Nucleus accumbens (tissue), 56 donors: ENCODE data around the gene TFAP2B.
A peak's percentile ranks its signal among the peaks of the same experiment; 100 is the strongest.

Experiments
- DNase-seq, 56 donors: peaks; one replicate each; lab custom pipeline; 2025; lab: John Stamatoyannopoulos, UW

Gene TFAP2B

DNA sequence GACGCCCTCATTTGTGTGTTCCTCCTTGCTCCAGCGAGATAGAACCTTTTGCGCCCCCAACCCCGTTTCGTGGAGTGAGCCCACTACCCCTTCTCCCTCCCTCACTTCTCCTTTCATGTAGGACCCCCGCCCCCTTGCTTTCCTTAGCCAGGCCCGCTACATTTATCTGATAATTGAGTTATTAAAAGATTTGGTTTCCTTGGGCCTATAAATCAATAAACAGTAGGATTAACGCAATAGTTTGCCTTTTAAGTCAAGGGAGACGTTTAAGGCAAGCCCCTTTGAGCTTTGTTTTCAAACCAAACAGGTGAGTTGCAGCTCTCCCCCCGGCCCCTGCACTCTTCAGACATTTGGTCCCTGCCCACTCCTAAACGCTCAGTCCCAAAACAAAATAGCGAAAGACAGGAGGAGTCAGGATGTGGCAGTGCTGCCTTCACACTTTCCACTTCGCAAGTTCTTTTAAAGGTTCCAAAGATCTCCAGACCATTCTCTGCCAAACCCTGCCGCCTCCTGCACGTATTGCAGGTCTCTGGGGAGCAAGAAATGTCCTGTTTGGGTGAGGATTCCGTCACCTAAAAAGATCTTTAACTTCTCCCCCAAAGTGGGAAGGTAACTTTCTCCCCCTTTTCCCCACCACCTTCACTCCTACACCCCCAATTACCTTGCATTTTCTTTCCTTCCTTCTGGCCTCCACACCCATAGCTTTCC, 27.6 kb downstream of the TFAP2B start:
- DNase-seq: no peak

DNA sequence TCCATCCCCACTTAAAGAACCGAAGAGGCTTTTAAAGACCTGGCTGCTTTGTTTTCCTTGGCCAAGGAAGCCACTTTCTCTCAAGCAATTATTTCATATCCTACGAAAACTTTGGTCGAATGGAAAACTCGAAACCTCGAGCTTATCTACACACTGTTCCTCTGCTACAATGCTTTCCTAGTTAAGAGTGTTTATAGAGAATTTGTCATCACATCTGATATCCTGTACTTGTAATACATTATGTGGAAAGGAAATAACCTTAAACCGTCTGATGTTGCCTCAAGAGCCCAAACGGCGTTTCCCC, 28.1 kb downstream of the TFAP2B start:
- no peak for DNase-seq

DNA sequence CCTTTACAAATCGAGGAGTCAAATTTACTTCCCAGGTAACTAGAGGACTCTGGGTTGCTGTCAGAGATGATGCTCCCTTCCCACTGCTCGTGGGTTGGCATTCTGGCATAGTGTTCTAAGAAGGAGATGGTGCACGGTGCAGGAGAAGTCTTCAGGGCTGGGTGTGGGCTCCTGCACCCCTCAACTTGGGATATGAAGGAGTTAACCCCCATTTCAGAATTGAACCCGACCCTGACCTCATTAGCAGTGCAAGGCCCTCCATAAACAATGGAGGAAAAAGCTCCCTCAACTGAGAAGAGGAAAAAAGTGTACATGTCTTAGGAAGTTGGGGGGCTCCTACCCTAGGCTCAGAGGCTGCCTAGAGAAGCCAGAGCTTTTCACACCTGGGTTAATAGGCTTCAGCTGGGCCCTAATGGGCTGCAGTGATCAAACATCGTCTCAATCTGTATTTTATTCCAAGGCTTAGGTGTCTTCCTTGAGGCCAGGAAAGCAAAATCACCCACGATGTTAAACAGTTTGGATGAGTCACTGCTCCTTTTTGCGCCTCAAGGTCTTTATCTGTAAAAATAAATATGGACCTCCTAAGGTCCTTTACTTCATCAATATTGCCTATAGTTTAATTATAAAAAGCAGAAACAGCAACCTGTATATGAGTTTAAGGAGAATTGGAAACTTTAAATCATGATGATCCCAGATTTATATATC, 29.4 kb downstream of the TFAP2B start:
- no peak for DNase-seq

DNA sequence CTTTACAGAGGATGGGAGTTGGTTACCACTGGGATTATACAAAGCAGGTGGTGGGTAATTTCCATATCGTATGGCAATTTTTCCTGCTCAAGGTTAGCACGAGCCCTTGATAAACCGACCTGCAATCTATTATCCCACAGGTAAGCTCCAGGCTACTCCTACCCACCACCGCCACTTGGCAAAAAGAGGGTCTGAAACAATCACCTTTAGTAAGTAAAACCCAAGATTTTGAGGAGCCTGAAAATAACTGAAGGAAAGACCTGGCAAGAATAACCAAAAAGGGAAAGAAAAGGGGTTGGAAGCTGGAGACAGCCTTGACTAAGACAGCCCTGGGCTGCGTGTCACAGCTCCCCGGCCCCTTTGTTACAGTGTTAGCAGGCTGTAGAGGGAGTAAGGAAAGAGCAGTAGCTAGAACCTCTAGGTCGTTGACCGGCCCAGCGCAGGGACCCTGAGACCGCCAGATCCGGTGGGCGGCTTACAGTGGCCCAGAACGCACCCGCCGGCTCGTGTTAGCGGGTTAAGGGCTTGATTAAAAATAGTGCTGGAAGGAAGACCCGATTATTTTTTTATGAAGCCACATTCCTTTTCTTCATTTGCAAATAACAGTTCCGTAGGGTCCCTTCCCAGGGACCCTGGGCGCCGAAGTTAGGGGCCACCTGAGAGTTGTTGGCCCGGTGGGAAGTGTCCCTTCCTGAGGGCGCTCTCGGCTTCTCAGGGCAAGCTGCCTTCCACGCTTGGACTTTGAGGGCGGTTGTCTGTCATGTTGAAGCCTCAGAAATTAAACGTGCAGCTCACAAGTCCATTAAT, 30.5 kb downstream of the TFAP2B start:
- DNase-seq: no peak

DNA sequence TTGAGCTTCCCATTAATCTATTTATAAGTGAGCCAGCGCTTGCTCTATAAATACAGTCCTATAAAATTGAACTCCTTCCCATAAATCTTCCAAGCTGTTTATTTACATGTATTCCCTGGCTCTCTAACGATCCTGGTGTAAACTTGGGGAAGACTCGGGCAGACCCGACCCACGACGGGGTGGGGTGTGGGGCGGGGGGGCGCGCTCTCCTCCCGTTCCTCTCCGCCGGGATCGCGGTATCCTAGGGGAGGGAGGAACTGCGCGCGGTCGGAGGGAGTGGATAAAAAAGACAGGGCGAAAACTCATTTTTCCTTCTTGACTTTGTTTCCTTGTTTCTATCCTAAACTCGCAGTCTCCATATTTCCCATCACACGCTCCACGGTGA, 31.1 kb downstream of the TFAP2B start:
- DNase-seq: no peak

DNA sequence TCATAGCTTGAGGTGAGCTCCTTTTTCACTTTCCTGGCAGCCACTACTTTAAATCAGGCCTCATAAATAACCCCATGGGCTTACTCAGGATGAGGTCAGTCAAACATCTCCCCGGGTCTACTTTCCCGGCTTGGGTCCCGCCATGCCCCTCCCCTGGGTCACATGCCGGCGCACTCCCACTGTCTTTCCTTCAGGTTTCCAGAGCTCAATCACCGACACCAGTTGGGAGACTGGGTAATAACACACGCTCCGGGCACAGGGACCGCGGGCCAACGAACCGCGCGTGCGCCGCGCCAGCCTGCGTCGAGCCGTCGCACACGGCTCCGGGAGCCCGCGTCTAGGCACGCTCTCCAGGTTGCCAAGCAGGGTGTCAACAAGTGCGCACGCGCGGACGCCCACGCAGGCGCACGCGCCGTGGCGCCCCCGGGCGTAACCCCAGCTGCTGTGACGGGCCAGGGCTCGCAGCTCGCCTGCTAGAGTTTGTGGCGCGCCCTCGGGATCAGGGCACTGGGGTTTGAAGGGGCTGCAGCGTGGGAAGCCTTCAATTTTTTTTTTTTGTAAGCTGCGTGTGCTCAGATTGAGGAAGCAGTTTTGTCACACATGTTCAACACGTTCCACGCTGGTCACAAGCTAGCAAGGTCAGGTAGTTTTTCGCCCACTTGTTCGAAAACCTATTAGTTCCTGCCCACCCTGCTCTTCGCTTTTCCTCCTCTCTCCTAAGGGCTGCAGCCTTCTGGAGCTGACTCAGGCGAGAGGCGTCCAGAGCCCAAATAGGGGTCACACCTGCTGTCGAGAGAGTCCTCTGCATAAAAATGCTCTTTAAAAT, 31.8 kb downstream of the TFAP2B start:
- DNase-seq: no peak

DNA sequence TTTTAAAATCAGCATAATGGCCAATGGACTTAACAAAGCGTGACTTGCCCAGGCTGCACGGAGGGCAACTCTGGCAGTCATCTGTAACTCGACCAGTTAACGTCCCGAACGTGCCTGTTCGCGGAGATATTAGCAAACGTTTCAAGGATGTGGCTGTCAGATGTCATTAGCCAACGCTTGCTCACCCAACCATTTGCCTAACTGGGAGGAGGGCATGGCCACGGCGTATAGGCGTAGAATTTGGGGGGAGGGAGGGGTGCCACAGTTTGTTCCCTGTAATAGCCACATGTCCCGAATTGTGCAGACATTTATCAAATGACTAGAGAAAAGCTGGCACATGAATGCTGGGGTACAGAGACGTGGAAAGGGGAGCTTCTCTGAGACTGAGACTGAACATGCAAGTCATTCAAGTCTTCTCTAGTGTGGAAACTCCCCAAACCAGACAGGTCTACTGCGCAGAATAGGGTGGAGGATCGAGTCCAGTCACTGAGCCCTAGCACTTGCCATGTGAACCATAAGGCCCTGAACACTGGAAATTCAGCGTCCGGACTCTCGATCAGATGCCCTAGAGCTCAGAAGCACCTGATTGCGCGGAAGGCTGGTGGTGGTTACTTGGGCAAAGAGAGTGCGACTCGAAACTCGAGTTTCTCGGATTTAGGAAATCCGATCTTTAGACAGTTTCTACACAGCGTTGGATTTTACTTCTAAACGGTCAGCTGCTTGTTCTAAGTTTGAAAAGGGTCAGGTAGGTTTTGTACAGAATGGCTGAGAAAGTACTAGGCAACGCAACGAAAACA, 32.6 kb downstream of the TFAP2B start:
- DNase-seq: no peak

DNA sequence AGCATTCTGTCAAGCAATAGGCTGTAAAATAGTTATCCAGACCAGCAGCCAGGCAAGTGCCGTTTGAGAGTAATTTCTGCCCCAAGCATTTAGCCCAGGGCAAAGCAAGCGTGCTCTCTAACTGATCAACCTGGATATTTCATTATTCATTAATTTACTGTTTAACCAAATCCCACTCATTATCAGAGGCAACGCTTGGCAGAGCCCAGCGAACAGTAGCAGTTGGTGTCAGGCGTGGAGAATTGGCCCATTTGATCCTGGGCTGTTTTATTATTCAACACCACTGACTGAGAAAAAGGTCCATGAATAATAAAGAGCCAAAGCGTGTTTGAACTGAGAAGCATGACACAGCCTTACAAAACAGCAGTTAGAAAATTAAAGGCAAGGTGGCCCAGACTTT, 35.3 kb downstream of the TFAP2B start:
- DNase-seq: no peak

DNA sequence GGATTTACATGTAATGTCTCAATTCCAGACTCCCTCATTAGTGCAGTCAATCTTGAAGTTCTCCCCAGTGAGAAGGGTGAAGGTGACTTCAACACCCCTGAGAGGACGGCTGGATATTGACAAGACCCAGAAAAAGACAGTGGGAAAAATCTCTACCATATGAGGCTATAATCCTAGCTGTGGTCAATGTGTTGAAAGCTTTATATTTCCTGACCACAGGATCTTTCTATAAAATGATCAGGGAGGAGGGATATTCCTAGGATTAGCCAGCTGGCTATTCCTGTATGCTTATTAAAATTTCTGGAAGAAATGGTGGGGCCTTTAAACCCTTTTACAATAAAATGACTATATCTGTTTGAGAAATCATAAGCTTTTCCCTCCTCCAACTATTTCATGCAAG, 43.0 kb downstream of the TFAP2B start:
- DNase-seq: no peak

DNA sequence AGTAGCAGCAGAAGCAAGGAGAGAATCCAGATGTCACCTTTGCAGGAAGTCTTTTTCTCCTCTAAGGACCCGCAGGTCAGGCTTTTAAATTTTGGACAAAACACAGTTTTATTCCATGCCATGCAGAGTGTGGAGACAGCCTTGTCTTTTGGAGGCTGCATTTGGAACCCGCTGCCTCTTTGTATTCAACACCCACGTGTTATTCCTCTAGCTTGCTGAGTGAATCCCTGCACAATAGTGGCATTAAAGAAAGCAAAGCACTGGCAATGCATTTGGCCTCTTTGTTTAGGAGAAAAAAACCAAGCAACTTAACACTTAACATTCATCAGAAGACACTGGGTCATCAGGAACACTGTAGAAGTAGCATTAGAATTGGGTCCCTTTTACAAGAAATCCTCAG, 43.5 kb downstream of the TFAP2B start:
- DNase-seq: peak in 1 of 56 donors; percentile 3

DNA sequence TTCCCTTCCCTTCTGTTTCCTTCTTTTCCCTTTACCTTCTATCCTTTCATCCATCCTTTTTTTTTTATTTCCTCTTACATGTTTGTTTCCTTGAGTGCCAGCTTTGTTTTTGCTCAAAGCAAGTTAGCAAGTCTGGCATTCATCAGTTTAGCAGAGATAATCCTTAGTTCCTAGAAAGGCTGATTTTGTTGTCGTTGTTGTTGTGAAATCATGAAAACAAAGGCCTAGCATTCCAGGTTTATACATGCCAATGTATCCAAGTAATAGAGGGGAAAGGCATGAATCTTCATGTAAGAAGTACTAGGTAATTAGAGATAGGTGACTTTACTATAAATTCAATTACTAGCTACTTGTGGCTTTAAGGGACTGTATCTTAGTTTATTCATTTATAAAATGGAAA, 45.9 kb downstream of the TFAP2B start:
- DNase-seq: no peak

DNA sequence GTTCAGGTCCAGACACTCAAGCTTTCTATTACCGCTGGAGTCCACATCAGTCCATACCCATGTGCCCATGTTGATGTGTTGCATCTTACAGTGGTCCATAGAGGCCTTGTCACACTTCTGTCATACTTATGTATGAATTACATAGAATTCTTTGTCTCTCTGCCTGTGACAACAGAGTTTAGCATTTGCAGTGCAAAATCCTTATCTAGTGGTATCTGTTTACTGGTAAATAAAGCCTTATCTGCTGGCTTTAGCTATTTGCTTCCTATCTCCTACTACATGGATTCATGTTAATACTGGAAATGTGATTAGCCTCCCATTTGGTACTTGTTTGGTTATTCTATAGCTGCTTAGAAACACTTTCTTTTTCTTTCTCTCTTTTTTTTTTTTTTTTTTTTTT, 49.8 kb downstream of the TFAP2B start:
- DNase-seq: no peak

DNA sequence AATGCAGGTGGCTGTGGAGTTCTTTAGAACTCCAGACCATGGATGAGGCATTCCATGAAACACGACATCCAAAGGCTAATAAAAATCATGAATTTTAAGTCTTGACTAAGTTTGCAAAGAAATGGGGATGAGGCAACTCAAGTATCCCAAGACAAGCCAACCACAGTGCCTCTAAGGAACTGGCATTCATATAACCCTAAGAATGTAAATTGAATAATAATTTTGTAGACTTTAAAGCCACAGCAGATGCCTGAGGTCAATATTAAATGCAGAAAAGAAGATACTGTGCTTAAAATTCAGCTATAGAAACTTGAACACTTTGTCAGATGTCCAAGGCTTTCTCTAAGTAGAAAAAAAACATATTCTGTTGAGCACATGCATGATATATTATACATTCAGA, 54.5 kb downstream of the TFAP2B start:
- DNase-seq: no peak

DNA sequence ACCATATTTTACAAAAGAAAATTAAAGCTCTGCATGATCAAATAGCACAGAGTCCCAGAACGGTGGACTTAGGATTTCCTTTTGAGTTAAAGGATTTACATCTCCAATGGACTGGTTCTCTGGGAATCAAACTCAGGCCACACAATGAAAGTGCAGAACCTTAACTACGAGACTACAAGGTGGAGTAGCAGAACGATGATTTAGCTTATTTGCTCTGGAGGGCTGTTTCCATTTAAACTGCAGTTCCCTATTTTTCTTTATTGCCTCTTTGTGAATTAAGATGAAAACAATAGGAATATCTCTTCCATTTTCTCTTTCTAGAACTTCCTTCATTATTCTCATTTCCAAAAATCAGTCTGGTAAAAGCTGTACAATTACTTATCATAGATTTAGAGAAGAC, 65.7 kb downstream of the TFAP2B start:
- DNase-seq: no peak

DNA sequence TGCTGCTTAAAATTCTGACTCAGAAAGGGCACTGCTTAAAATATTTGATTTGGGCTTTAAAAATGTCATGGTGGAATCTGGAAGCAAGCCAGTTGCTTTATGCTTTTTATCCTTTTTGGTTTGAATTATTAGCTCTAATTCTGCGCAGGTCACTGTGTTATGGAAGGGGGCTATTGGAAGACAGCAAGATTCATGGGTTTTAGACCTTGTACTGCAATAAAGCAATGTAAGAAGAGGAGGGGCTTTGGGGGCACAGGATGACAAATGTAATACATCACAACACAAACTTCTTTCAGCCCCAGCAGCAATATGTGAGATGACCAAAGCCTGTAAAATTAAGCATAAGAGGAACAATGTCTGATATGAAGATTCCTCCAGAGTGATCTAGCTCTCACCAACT, 68.4 kb downstream of the TFAP2B start:
- no peak for DNase-seq

DNA sequence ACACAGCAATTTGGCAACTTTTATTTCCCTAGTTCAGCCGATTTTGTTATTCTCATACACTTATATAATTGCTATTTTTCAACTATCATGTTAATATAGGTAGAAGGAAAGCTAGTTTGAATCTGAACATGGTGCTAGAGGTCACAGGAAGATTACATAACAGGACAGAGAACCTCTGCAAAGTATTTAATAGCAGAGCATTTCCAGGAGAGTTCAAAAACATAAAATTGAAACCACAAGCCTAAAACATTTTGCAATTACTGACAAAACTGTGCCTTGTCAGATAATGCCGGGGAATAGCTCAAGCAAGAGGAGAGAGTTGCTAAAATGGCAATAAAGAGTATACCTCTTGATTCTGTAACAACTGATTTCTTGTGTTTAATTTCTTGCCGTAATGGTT, 70.8 kb downstream of the TFAP2B start:
- no peak for DNase-seq

DNA sequence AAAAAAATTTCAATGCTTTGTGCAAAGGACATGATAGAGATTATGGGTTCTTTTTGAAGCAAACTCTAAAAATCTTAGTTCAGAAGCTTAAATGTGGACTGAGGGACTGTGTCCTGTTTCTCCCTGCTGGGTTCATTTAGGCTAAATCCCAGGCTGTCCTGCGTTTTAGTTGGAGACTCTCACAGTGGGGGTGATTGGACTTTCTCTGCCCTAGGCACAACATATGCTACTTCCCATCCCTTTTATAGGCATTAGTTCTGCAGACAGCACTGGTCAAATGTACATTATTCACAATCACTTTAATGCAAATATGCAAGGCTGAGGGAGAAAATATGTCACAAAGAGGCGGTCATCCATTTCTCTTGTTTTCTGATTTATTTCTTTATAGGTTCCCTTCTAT, 71.3 kb downstream of the TFAP2B start:
- no peak for DNase-seq

DNA sequence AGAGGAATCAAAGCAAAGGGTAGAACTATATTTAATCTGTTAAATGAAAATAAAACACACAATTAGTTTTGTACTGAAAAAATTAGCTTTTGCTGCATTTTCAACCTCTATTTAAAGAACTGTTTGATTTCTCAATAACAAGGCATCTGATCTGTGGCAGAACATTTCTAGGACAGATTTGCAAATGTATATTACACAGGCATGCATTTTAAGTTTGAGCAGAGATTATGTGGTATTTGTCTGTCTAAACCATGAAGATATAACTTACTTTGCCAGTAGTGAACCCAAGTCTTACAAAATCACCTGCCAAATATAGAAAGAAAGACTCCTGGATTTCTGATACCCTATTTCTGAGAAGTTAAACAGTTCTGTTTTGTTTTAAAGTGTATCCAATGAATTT, 71.9 kb downstream of the TFAP2B start:
- DNase-seq: no peak

DNA sequence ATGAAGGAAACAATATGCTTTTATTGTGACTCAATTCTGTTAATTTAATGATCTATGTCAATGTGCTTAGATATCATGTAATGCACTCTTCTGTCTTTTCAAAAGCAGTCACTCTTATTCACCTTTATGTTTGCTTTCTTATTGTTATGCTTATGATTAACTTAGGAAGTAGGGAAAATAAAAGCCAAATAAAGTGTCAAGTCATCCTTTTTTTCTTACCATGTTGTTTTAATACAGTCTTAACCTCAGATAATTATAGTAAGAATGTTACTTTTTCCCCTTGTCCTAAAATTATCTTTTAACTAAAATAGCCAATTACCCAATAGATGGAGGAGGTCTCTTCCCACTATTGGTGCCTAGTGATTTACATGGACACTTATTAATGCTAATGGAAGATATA, 72.6 kb downstream of the TFAP2B start:
- no peak for DNase-seq
